ENCODE results near the gene SPATA33.
"Not testable (repeated sequence)": the region's sequence is repeated elsewhere in the genome, so short reads cannot be mapped to it uniquely, and the experiment has no call there.

Gene SPATA33

GRCh38 chr16:89661215-89661614 lies 3.6 kb downstream of the SPATA33 start:
- Histone ChIP-seq H3K9me3 (no peaks in the 10 kb centered on the region), H3K27me3 (ENCODE audit: low read depth) (no peaks in the 10 kb centered on the region), H3K4me3 (no peak overlapping the region), H3K4me1 (peaks cover 10% of the 10 kb centered on the region), H3K36me3 (replicated peaks) (peaks cover 22% of the 10 kb centered on the region; the same call in 1 of the 2 replicates)
- DNase-seq (ENCODE audit: low spot score in 2 of 2): no peak
- in situ Hi-C loops (cut with MboI; ENCODE audit: low sequenced_read_pairs): no loop called here

GRCh38 chr16:89664238-89664637 lies 6.6 kb downstream of the SPATA33 start:
- DNase-seq (ENCODE audit: low spot score in 2 of 2); H3K4me1 ChIP-seq; H3K4me3 ChIP-seq; H3K9me3 ChIP-seq; in situ Hi-C loops (cut with MboI; ENCODE audit: low sequenced_read_pairs); H3K27me3 ChIP-seq (ENCODE audit: low read depth): not testable (repeated sequence)
- peaks cover 22% of the 10 kb centered on the region; the same call in 1 of the 2 replicates for H3K36me3 ChIP-seq (replicated peaks)

GRCh38 chr16:89667000-89667399 lies 9.4 kb downstream of the SPATA33 start:
- in situ Hi-C loops (cut with MboI; ENCODE audit: low sequenced_read_pairs); H3K4me1 ChIP-seq; H3K27me3 ChIP-seq (ENCODE audit: low read depth); H3K36me3 ChIP-seq (replicated peaks); H3K9me3 ChIP-seq; H3K4me3 ChIP-seq: not testable (repeated sequence)
- DNase-seq (ENCODE audit: low spot score in 2 of 2): peak; percentile 5 to 61

- in situ Hi-C loops (cut with MboI; ENCODE audit: low sequenced_read_pairs): no loop called here
- H3K4me1 ChIP-seq: no peaks in the 10 kb centered on the region
- H3K9me3 ChIP-seq: no peaks in the 10 kb centered on the region
- H3K27me3 ChIP-seq (ENCODE audit: low read depth): no peaks in the 10 kb centered on the region
- H3K36me3 ChIP-seq (replicated peaks): 0 out of 2 replicates have a peak, but pooled peaks cover 7% of the 10 kb centered on the region
- no peak overlapping the region for H3K4me3 ChIP-seq
- DNase-seq (ENCODE audit: low spot score in 2 of 2): no peak
These were observed 10.0 kb downstream of the SPATA33 start for GRCh38 chr16:89667633-89668032.

GRCh38 chr16:89668790-89669158 lies 11.1 kb downstream of the SPATA33 start:
- in situ Hi-C loops (cut with MboI; ENCODE audit: low sequenced_read_pairs): no loop called here
- no peak overlapping the region for H3K4me3 ChIP-seq
- H3K9me3 ChIP-seq: no peaks in the 10 kb centered on the region
- H3K36me3 ChIP-seq (replicated peaks): 0 out of 2 replicates have a peak, but pooled peaks cover 2% of the 10 kb centered on the region
- H3K4me1 ChIP-seq: no peaks in the 10 kb centered on the region
- no peak for DNase-seq (ENCODE audit: low spot score in 2 of 2)
- no peaks in the 10 kb centered on the region for H3K27me3 ChIP-seq (ENCODE audit: low read depth)

GRCh38 chr16:89669755-89670154 lies 12.1 kb downstream of the SPATA33 start:
- in situ Hi-C loops (cut with MboI; ENCODE audit: low sequenced_read_pairs): no loop called here

GRCh38 chr16:89670496-89671431 lies 13.1 kb downstream of the SPATA33 start:
- Histone ChIP-seq H3K4me1 (no peaks in the 10 kb centered on the region), H3K36me3 (replicated peaks) (no peaks in the 10 kb centered on the region), H3K4me3 (no peak overlapping the region), H3K9me3 (no peaks in the 10 kb centered on the region), H3K27me3 (ENCODE audit: low read depth) (no peaks in the 10 kb centered on the region)
- DNase-seq (ENCODE audit: low spot score in 2 of 2): no peak
- in situ Hi-C loops (cut with MboI; ENCODE audit: low sequenced_read_pairs): no loop called here

More at GRCh38 chr16:89669755-89670154, 12.1 kb downstream of the SPATA33 start:
- Histone ChIP-seq H3K27me3 (ENCODE audit: low read depth) (no peaks in the 10 kb centered on the region), H3K4me3 (no peak overlapping the region), H3K9me3 (no peaks in the 10 kb centered on the region), H3K4me1 (no peaks in the 10 kb centered on the region), H3K36me3 (replicated peaks) (no peaks in the 10 kb centered on the region)
- DNase-seq (ENCODE audit: low spot score in 2 of 2): no peak

GRCh38 chr16:89671565-89671964 lies 13.9 kb downstream of the SPATA33 start:
- H3K27me3 ChIP-seq (ENCODE audit: low read depth); H3K9me3 ChIP-seq; DNase-seq (ENCODE audit: low spot score in 2 of 2); H3K4me1 ChIP-seq; H3K4me3 ChIP-seq; H3K36me3 ChIP-seq (replicated peaks); in situ Hi-C loops (cut with MboI; ENCODE audit: low sequenced_read_pairs): not testable (repeated sequence)

GRCh38 chr16:89672177-89672941 lies 14.7 kb downstream of the SPATA33 start:
- H3K4me3 ChIP-seq: no peak overlapping the region
- in situ Hi-C loops (cut with MboI; ENCODE audit: low sequenced_read_pairs): no loop called here
- H3K27me3 ChIP-seq (ENCODE audit: low read depth): no peaks in the 10 kb centered on the region
- H3K9me3 ChIP-seq: no peaks in the 10 kb centered on the region; the same call in 1 of the 2 replicates
- no peaks in the 10 kb centered on the region for H3K4me1 ChIP-seq
- no peak for DNase-seq (ENCODE audit: low spot score in 2 of 2)
- H3K36me3 ChIP-seq (replicated peaks): no peaks in the 10 kb centered on the region

- no peak overlapping the region for H3K4me3 ChIP-seq
- no peaks in the 10 kb centered on the region for H3K36me3 ChIP-seq (replicated peaks)
- peaks cover 11% of the 10 kb centered on the region for H3K9me3 ChIP-seq
- no peaks in the 10 kb centered on the region for H3K27me3 ChIP-seq (ENCODE audit: low read depth)
- no peaks in the 10 kb centered on the region for H3K4me1 ChIP-seq
- no peak for DNase-seq (ENCODE audit: low spot score in 2 of 2)
- in situ Hi-C loops (cut with MboI; ENCODE audit: low sequenced_read_pairs): no loop called here
These were observed 20.6 kb downstream of the SPATA33 start for GRCh38 chr16:89678258-89678657.

- Histone ChIP-seq H3K4me1 (peaks cover 7% of the 10 kb centered on the region), H3K27me3 (ENCODE audit: low read depth) (no peaks in the 10 kb centered on the region), H3K36me3 (replicated peaks) (peaks cover 16% of the 10 kb centered on the region), H3K9me3 (peaks cover 10% of the 10 kb centered on the region), H3K4me3 (no peak overlapping the region)
- DNase-seq (ENCODE audit: low spot score in 2 of 2): no peak
- in situ Hi-C loops (cut with MboI; ENCODE audit: low sequenced_read_pairs): no loop called here
These were observed 28.3 kb downstream of the SPATA33 start for GRCh38 chr16:89685916-89686315.

GRCh38 chr16:89686520-89687091 lies 29.0 kb downstream of the SPATA33 start, which contains the start of gene CDK10:
CDK10 (plus strand) TSS chr16:89686689; CDS start chr16:89686711, 22 bp downstream.
- Histone ChIP-seq H3K36me3 (replicated peaks) (peaks cover 19% of the 10 kb centered on the region), H3K9me3 (peaks cover 10% of the 10 kb centered on the region), H3K27me3 (ENCODE audit: low read depth) (no peaks in the 10 kb centered on the region), H3K4me1 (peaks cover 7% of the 10 kb centered on the region), H3K4me3 (peak within 1 kb of the TSS; percentile 68)
- in situ Hi-C loops (cut with MboI; ENCODE audit: low sequenced_read_pairs): no loop called here
- DNase-seq (ENCODE audit: low spot score in 2 of 2): peak; percentile 83 to 94

- Histone ChIP-seq H3K9me3 (peaks cover 10% of the 10 kb centered on the region), H3K4me3 (peak overlapping the region; percentile 68), H3K4me1 (peaks cover 7% of the 10 kb centered on the region), H3K27me3 (ENCODE audit: low read depth) (no peaks in the 10 kb centered on the region), H3K36me3 (replicated peaks) (peaks cover 22% of the 10 kb centered on the region)
- peak in 1 of 2 experiments; percentile 46 for DNase-seq (ENCODE audit: low spot score in 2 of 2)
- in situ Hi-C loops (cut with MboI; ENCODE audit: low sequenced_read_pairs): no loop called here
These were observed 29.7 kb downstream of the SPATA33 start for GRCh38 chr16:89687092-89687940.
